ENCODE data around the gene ATP8B3.

GRCh38 chr19:1804858-1805257, 7.2 kb downstream of the ATP8B3 start:
- TF ChIP-seq EP300 (IDR thresholded peaks at IDR 0.05; ENCODE audit: borderline replicate concordance) (no peak), TAF1 (IDR thresholded peaks at IDR 0.05; ENCODE audit: low read depth) (no peak), REST (IDR thresholded peaks at IDR 0.05; ENCODE audit: low read depth) (no peak), RAD21 (IDR thresholded peaks at IDR 0.05; ENCODE audit: low read depth) (no peak), USF1 (IDR thresholded peaks at IDR 0.05) (no peak), YY1 (IDR thresholded peaks at IDR 0.05; ENCODE audit: low read depth) (no peak), MAX (IDR thresholded peaks at IDR 0.05) (no peak)

All from Ishikawa (cell line).